Left lobe of liver (tissue), 2 donors: Measurements from ENCODE around the gene PSMB9. TPM values are rescaled to one million over a fixed set of nuclear protein-coding genes. Genes with fewer than 3 reads are reported as not detected.
A peak's percentile ranks its signal among the peaks of the same experiment; 100 is the strongest.

Source experiments
- ATAC-seq: fragments of 200-7000 bp; cut with Tn5 transposase; one replicate; pipeline ENCODE4 v1.9.1; 2020; ENCODE audit warnings: mild to moderate bottlenecking, moderate library complexity
- DNase-seq: peaks from one replicate; pipeline ENCODE4 v3.0.0-alpha.2; 2020; ENCODE audit warnings: low spot score
- total RNA-seq: library from RNA; stranded (reverse); gene quantifications from one replicate; pipeline ENCODE4 v1.2.1, GENCODE V29; 2021
- donor health status: DM: no; HTN: no; CAD: no; lungs with moderate emphysema.
- donor health status: DM: no; HTN: yes; CAD: no.

PSMB9 gene
- total RNA-seq, 1 donor from 2014 or later, result 13.9 TPM

GRCh38 chr6:32894085-32895005 lies 40.4 kb downstream of the PSMB9 start:
- peak; percentile 98 for DNase-seq
- peak; percentile 99 for ATAC-seq

- ATAC-seq (peak; percentile 36), DNase-seq (no peak)
Observed at GRCh38 chr6:32895006-32895345, 41.0 kb downstream of the PSMB9 start.

GRCh38 chr6:32903952-32904351 lies 50.0 kb downstream of the PSMB9 start:
- ATAC-seq, result no peak
- no peak for DNase-seq

- DNase-seq (no peak), ATAC-seq (no peak)
Observed at GRCh38 chr6:32905078-32905477, 51.1 kb downstream of the PSMB9 start.

GRCh38 chr6:32906539-32906938 lies 52.5 kb downstream of the PSMB9 start:
- no peak for ATAC-seq
- no peak for DNase-seq

- no peak for DNase-seq
- ATAC-seq, result no peak
Observed at GRCh38 chr6:32908897-32909296, 54.9 kb downstream of the PSMB9 start.

Other genes with a start within 250 kb of the PSMB9 start
- gene HLA-DQA1, start 216.8 kb upstream of the PSMB9 start, total RNA-seq, result 1.2 TPM
- gene HLA-DQB1, start 187.5 kb upstream of the PSMB9 start, total RNA-seq, result 0.68 TPM
- not detected for gene HLA-DQA2, start 112.8 kb upstream of the PSMB9 start, total RNA-seq
- gene HLA-DQB2, start 90.7 kb upstream of the PSMB9 start, total RNA-seq, result 0.28 TPM
- gene HLA-DOB, start 37.2 kb upstream of the PSMB9 start, total RNA-seq, result not detected
- 11.8 TPM for gene TAP2, start 15.5 kb upstream of the PSMB9 start, total RNA-seq
- 41.1 TPM for gene PSMB8, start 10.1 kb upstream of the PSMB9 start, total RNA-seq
- 10.6 TPM for gene TAP1, start 488 bp upstream of the PSMB9 start, total RNA-seq
- gene HLA-DMB, start 86.8 kb downstream of the PSMB9 start, total RNA-seq, result 2.6 TPM
- 6.6 TPM for gene HLA-DMA, start 98.9 kb downstream of the PSMB9 start, total RNA-seq
- 76.2 TPM for gene BRD2, start 114.4 kb downstream of the PSMB9 start, total RNA-seq
- 0.70 TPM for gene HLA-DOA, start 155.4 kb downstream of the PSMB9 start, total RNA-seq
- gene HLA-DPA1, start 219.5 kb downstream of the PSMB9 start, total RNA-seq, result 10.8 TPM
- gene HLA-DPB1, start 221.8 kb downstream of the PSMB9 start, total RNA-seq, result 11.3 TPM